ENCODE data around the gene TSHB.

The TSHB gene

GRCh38 chr1:115067161-115067859 is 37.7 kb downstream of the TSHB start:
- no peak overlapping the region for H3K4me3 ChIP-seq (ENCODE audit: low read depth, low read length)
- no peak for TF ChIP-seq CTCF (IDR thresholded peaks at IDR 0.05; ENCODE audit: low read depth, low read length)
- TF ChIP-seq MAX (IDR thresholded peaks at IDR 0.05; ENCODE audit: low read depth, low read length), result no peak
- TF ChIP-seq MYC (IDR thresholded peaks at IDR 0.05; ENCODE audit: low read depth, low read length), result no peak
- no peak for TF ChIP-seq POLR2A (IDR thresholded peaks at IDR 0.05; ENCODE audit: extremely low read depth, insufficient read length)
- DNase-seq (ENCODE audit: low read depth), result no peak

GRCh38 chr1:115068826-115069585 is 39.4 kb downstream of the TSHB start:
- H3K4me3 ChIP-seq (ENCODE audit: low read depth, low read length), result no peak overlapping the region
- TF ChIP-seq MYC (IDR thresholded peaks at IDR 0.05; ENCODE audit: low read depth, low read length) (no peak), CTCF (IDR thresholded peaks at IDR 0.05; ENCODE audit: low read depth, low read length) (no peak), MAX (IDR thresholded peaks at IDR 0.05; ENCODE audit: low read depth, low read length) (no peak), POLR2A (IDR thresholded peaks at IDR 0.05; ENCODE audit: extremely low read depth, insufficient read length) (no peak)
- DNase-seq (ENCODE audit: low read depth), result no peak

- TF ChIP-seq POLR2A (IDR thresholded peaks at IDR 0.05; ENCODE audit: extremely low read depth, insufficient read length) (no peak), CTCF (IDR thresholded peaks at IDR 0.05; ENCODE audit: low read depth, low read length) (no peak), MAX (IDR thresholded peaks at IDR 0.05; ENCODE audit: low read depth, low read length) (no peak), MYC (IDR thresholded peaks at IDR 0.05; ENCODE audit: low read depth, low read length) (no peak)
- H3K4me3 ChIP-seq (ENCODE audit: low read depth, low read length), result no peak overlapping the region
- no peak for DNase-seq (ENCODE audit: low read depth)
Measured at GRCh38 chr1:115069659-115070308, 40.2 kb downstream of the TSHB start.

GRCh38 chr1:115071012-115071664 is 41.5 kb downstream of the TSHB start:
- TF ChIP-seq CTCF (IDR thresholded peaks at IDR 0.05; ENCODE audit: low read depth, low read length) (no peak), MYC (IDR thresholded peaks at IDR 0.05; ENCODE audit: low read depth, low read length) (no peak), MAX (IDR thresholded peaks at IDR 0.05; ENCODE audit: low read depth, low read length) (no peak), POLR2A (IDR thresholded peaks at IDR 0.05; ENCODE audit: extremely low read depth, insufficient read length) (no peak)
- no peak for DNase-seq (ENCODE audit: low read depth)
- H3K4me3 ChIP-seq (ENCODE audit: low read depth, low read length), result no peak overlapping the region

GRCh38 chr1:115073298-115074087 is 43.9 kb downstream of the TSHB start:
- TF ChIP-seq CTCF (IDR thresholded peaks at IDR 0.05; ENCODE audit: low read depth, low read length), result no peak
- TF ChIP-seq MYC (IDR thresholded peaks at IDR 0.05; ENCODE audit: low read depth, low read length), result no peak
- TF ChIP-seq POLR2A (IDR thresholded peaks at IDR 0.05; ENCODE audit: extremely low read depth, insufficient read length), result no peak
- no peak for TF ChIP-seq MAX (IDR thresholded peaks at IDR 0.05; ENCODE audit: low read depth, low read length)
- no peak for DNase-seq (ENCODE audit: low read depth)
- no peak overlapping the region for H3K4me3 ChIP-seq (ENCODE audit: low read depth, low read length)

All from NB4 (cell line).